Astrocyte of the hippocampus (primary cell): ENCODE data around the gene CFLAR.
A peak's percentile ranks its signal among the peaks of the same experiment; 100 is the strongest.
"Not testable (repeated sequence)": the region's sequence is repeated elsewhere in the genome, so short reads cannot be mapped to it uniquely, and the experiment has no call there.

Experiments
- DNase-seq: peaks from one replicate; pipeline ENCODE4 v3.0.0; 2011; ENCODE audit warnings: low read depth, low spot score

The CFLAR gene

DNA sequence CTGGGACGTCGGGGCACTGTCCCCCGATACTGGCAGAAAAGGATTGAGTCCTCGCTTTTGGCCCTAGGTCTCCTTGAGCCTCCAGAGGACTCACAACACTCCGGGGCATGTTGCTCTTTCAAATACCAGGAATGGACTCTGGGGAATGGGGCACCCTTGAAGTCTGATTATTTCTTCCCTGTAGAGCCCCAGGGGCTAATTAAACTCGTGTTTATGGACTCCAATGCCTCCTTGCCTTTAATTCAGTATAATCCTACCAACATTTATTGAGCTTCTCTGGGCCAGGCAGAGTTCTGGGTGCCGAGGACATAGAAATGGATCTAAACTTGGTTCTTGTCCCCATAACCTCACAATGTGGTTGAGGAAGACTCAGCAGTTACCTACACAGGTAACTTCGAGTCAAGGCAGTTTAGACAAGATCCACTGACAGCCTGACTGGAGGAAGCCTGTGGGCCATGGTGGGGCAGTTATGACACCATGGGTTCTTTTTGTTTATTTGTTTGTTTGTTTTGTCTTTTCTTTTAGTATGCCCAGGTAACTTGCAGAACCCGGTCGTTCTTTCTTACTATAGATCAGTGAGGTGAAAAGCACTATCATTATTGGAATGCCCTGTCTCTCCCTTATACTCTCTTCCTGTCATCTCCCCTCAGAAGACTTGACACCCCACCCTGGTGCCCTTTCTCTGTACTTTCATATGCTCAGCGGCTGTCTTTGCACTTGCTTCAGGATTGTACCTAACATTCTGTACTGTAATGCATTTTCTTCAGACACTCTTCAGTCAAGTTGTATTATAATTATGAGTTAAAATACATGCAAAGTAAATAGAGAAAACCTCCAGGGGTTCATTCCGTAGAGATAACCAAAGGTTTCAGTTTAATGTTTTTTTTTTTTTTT is 3.2 kb downstream of the CFLAR start:
- peak; percentile 69 for DNase-seq

DNA sequence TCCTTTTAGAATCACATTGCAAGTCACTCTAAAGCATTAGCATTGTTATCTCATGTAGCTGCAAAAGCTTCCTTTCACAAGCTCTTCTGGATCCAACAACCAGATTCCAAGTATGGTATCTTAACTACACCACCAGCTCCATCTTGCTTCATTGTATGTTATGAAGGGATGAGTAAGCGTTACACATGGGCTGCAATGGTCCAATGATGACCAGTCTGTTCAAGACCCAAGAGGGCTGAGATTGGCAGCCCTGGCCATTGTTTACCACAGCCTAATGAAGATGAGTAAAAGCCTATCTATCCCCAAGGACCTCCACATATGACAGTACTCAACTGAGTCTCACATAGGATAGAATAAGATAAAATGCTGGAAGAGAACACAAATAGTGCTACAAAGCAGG is 6.3 kb downstream of the CFLAR start:
- DNase-seq = no peak

DNA sequence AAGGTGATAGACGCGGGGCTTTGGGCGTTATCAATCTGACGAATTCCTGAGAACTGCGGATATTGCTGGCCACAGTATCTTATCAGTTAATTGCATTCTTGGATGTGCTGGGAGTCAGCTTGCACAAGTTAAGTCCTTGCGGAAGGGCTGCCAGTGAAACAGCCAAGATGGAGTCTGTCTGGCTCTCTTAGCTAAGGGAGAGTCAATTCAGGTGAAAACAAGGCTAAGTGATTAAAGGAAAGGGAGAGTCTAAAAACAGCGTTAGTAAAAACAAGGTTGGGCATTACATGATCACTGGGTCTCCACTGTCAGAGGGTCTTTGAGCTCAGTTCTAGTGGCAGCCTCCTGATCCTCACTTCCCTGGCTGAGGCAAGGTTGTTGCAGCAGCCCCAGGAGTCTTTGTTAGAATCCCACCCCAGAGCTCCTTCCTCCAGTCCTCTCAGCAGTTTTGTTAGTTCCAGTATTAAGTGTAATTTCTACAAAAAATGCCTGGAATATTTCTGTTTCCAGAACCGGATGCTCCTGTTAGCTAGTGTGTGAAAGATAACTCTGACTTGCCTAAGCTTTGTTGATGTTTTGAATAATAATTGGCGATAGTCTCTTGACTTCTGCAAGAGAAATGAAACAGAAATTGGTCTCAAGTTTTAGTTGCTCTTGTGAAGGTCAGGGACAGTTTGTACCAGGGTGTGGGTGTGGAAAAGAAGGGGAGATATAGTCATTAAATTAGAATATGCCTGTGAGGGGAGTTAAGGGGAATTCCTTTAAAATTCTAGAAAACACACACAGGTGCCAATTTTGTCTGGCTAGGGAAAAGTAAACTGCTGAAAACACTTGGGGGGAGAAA is 10.6 kb downstream of the CFLAR start:
- no peak for DNase-seq

DNA sequence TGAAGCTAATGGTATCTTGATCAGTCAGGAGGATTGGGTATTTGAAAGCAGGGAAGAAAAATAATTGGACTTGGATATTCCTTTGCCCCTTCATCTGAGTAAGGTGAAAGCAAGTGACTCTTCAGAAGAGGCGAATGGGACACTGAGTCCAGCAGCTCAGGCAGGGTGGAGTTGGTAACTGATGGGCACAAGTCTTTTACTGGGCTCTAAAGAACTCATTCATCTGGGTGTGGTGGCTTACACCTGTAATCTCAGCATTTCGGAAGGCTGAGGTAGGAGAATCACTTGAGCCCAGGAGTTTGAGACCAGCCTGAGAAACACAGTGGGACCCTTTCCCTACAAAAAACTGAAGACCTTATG is 11.2 kb downstream of the CFLAR start:
- no peak for DNase-seq

DNA sequence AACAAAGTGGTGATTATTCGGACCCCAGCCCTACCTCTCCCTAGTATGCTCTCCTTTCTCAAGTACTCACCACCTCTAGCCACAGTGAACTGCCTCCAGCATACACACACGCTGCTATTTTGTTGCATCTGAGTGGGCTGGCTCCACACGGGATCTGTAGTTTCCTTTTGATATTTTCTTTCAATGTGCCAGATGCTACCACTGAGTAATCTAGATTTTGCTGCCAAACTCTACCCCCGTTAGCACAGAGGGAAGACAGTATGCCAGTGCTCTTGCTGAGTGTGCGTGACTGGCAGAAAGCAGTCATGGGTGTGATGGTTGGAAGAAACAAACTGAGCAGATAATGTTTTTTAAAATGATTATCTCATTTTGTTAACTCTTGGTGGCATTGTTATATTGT is 11.6 kb downstream of the CFLAR start:
- peak; percentile 71 for DNase-seq

DNA sequence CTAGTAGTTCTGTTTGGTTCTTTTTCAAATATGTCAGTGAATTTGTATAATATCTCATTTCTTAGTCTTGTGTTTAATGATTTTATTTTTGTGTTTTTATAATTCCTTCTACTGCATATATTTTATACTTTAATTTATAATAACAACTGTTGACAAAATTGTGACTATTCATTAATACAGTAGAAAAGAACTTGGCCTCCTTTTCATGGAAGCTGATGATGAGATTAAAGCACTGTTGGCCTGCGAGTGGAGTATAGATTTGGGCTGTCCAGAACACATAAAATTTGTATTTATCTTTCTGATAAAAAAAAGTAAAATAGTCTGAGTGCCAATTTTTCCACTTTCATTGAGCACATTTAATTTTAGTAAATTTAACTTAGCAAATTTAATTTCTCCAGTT is 12.1 kb downstream of the CFLAR start:
- no peak for DNase-seq

DNA sequence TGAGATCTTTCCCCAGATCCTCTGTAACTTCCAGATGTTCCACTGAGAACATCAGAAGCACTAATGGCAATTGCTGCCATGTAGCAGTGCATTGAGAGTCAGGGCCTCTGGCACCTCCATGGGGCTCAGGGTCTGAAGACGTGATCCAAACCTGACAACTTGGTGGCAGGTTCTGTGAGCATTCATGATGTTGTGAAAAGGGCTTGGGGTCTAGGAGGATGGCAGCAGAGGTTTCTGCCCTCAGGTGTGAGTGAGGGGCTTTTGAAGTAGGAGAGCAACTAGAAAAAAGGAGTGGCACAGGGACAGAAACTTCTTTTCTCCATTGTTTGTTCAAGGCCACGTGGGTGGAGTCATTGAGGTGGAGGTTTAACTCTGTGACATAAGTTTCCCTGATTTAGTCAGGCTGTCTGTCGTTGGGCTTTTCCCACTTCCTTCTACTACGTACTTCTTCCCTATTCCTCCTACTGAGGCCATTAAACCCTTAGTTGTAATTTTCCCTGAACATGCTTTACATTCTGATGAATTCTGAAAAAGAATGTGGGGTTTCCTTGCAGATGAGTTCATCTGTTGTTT is 13.1 kb downstream of the CFLAR start:
- DNase-seq = peak; percentile 82

DNA sequence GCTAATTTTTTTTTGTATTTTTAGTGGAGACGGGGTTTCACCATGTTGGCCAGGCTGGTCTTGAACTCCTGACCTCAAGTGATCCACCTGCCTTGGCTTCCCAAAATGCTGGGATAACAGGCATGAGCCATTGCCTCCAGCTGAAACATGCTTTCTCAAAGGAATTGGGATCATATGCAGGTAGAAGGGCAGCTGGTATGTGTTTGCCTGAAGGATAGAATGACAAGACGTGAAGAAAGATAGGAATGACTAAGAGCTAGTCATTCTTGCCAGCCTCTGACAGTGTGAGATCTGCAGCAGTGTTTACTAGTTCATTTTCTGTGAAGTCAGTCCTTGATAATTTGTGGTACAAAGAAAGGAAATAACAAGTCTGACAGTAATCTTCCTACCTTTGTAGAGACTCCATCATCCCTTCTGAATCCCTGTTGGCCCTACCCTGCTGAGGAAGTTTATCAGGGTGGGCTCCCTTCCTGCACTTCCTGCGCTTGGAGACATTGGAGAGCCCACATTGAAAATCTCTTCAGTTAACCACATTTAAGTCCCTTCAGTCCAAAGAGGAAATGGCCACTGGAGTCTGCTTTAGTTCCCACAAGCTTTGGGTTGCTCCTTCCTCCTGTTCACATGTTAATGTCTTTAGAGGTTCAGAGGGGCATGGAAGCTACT is 14.7 kb downstream of the CFLAR start:
- peak; percentile 71 for DNase-seq

DNA sequence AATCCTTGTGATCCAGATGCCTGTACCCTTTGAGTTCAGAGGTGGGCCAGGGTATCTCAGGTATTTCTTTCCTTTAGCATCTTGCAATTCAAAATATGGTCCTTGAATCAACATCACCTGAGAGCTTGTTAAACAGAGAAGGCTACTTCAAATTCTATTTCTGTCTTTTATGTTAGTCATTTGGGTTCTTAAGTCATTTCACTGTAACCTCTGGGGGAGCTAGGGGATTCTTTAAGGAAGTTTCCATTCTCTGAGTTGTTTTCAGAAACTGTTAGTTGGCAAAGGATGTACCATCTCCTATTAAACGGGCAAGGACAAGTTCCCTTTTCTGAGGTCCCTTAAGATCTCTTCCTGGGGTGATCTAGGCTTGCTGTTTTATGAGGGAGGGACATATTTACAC is 16.6 kb downstream of the CFLAR start:
- no peak for DNase-seq

DNA sequence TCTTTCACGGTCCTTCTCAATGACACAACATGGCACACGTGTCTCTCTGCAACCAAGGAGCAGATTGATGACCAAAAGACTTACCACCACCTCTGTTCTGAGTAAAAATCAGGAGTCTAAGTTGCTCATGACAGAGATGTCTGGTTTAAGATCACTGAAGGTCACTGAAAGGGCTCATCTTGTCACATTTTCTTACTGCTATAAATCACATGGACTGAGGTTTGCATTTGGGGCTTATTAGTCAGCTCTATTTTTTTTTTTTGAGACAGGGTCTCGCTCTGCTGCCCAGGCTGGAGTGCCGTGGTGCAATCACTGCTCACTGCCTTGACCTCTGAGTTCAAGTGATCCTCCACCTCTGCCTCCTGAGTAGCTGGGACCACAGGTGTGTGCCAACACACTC is 19.4 kb downstream of the CFLAR start:
- DNase-seq = no peak

DNA sequence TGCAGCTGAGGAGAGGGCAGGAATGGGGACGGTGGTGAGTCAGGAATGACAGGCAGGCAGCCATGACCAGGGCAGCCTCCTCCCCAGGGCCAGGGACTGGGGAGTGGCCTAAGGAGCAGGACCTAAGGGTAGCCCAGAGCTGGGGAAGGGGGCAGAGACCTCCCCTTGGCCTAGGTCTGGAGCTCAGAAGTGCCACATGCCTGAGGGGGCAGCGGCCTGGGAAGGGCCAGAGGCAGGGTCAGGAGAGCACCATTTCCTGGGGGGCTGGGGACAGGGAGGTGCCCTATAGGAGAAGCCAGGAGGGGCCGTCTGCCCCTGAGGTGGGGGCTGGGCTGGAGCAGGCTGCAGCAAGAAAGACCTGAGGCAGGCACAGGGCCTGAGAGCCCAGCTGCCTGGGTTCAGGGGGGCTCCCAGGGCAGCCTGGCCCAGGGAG is 20.9 kb downstream of the CFLAR start:
- DNase-seq = peak; percentile 41

DNA sequence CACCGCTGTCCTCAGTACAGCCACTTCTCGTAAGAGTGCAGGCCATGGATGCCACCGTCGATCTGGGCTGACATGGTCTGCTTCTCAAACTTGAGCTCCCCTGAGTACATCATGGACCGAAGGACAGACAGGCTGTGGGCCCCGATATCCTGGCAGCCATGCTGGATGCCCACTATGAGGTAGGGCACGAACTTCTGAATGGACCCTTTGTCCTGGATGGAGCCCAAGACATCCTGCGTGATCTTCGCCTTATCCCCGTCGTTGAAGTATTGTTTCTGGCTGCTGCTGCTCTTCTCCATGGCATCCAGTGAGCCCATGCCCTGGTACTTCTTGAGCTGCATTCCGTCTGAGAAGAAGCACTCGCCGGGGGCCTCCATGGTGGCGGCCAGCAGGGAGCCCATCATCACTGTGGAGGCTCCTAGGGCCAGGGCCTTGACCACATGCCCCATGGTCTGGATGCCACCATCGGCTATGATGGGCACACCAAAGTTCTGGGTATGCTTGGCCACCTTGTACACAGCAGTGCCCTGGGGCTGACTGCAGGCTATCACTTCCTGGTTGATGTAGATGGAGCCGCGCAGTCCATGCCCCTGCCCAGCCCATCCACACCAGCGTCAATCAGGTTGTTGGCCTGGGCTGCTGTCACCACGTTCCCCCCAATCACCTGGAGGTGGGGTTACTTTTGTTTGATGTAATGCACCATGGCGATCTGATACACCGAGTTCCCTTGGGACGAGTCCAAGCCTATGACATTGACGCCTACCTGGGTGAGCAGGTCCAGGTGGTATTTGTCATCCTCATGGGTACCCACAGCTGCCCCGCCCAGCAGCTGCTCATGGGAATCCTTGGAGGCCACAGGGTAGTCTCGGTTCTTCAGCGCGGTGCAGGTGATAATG is 21.8 kb downstream of the CFLAR start:
- no peak for DNase-seq

DNA sequence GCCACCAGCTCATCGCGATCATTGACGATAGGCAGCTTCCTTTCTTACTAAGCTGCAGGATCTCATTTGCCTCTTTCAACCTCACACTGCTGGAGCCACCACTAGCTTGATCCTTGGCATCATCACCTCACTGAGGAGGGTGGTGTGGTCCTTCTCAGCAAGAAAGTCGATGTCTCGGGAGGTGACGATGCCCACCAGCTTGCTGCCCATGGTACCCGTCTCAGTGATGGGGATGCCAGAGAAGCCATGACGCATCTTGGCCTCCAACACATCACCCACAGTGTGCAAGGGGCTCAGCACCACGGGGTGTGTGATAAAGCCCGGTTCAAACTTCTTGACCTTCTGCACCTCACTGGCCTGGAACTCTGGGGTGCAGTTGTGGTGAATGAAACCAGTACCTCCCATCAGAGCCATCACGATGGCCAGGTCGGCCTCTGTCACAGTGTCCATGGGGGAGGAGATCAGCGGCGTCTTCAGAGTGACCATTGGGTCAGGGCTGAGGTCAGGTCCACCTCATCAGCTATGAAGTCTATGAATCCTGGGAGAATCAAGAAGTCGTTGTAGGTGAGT is 22.5 kb downstream of the CFLAR start:
- DNase-seq = no peak

DNA sequence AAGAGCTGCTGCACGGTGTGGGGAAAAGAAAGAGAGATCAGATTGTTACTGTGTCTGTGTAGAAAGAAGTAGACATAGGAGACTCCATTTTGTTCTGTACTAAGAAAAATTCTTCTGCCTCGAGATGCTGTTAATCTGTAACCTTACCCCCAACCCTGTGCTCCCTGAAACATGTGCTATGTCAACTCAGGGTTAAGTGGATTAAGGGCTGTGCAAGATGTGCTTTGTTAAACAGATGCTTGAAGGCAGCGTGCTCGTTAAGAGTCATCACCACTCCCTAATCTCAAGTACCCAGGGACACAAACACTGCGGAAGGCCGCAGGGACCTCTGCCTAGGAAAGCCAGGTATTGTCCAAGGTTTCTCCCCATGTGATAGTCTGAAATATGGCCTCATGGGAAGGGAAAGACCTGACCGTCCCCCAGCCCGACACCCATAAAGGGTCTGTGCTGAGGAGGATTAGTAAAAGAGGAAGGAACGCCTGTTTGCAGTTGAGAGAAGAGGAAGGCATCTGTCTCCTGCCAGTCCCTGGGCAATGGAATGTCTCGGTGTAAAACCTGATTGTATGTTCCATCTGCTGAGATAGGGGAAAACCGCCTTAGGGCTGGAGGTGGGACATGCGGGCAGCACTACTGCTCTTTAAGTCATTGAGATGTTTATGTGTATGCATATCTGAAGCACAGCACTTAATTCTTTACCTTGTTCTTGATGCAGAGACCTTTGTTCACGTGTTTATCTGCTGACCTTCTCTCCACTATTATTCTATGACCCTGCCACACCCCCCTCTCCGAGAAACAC is 23.2 kb downstream of the CFLAR start:
- DNase-seq = not testable (repeated sequence)

DNA sequence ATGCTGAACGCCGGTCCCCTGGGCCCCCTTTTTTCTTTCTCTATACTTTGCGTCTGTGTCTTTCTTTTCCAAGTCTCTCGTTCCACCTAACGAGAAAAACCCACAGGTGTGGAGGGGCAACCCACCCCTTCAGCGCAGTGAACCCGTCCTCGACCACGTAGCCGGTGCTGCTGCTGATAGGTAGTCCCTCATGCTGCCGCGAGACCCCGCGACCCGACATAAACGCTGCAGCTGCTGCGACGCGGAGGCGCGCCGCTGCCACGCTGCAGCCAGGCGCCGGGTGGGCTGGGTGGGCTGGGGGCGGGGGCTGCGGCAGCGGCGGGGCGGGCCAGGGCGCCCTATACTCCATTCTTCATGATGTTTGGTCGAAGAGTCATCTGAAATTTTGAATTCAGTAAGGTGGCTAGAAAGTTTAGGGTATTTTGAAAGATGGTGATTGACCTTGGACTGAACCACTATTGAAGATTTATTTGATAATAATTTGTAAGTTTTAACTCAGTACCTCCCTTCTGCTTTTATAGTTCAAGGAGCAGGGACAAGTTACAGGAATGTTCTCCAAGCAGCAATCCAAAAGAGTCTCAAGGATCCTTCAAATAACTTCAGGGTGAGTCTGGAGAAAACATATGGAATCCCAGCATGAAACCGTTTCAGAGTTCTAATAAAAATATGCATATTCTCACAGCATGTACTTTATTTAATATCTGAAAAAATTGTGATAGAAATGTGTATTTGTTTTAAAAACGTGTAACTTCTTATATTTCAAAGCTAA is 24.1 kb downstream of the CFLAR start:
- no peak for DNase-seq

DNA sequence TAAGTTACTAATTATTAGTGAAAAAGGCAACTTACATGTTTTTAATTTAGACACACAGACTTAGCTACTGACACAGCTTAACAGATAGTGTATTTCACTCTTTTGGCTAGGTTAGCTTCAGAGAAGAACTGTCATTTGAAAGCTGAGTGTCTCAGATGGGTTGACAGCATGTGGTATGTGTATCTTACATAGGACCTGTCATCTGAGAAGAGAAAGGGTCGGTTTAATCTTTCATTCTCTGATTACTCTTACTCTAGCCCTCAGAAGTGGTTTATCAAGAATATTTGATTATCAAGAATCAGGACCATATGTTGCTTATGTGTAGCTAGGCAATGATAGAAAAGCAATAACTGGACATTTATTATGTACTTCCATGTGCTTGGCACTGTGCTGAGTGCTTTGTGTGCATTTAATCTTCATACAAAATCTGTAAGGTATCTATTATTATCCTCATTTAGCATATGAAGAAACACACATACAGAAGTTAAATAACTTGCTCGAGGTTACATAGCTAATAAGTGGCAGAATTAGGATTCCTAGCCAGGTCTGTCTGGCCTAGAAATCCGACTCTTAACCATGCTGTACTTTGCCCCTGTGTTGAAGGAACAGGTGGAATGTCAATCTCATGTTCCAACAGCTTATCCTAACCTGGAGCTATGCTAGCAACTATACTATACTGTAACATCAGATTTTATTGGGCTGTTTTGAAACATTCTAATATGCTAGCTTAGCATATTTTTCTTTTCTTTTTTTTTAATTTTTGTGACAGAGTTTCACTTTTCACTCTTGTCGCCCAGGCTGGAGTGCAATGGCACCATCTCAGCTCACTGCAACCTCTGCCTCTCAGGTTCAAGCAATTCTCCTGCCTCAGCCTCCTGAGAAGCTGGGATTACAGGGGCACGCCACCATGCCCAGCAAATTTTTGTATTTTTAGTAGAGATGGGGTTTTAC is 28.4 kb downstream of the CFLAR start:
- no peak for DNase-seq

DNA sequence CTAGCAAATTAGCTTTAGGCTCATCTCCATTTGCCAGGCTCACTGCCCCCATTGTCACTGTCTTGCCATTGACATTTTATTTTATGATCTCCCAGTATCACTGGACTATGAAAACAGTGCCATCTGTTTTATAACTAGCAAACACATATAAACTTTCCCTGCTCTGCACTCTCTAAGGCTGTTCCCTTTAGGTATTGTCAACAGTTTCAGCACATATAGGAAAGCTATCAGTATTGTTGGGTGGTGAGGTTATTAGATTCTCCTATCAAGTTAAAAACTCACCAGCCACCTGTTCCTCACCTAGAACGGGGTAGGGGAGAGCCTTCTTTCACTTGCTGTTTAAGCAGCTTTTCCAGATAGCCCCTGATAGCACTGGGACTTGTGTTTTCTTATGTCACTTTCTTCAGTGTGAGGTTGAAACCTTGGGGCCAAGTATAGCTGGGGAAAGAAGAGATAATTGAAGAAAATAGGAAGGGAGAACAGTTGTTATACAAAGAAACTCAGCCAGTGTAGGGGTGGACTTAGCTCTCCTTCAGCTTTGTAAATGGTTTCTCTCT is 32.5 kb downstream of the CFLAR start:
- DNase-seq = no peak
